ENCODE measurements around the gene NFIB. TPM values are rescaled to one million over a fixed set of nuclear protein-coding genes. Genes with fewer than 3 reads are reported as not detected.
A peak's percentile ranks its signal among the peaks of the same experiment; 100 is the strongest.

NFIB gene
- polyA plus RNA-seq, 1 donor (not counting 4 experiments of a cell fraction or from before 2014, with no cell fraction given): 8.9 TPM

- peaks cover 0 to 2% of the 10 kb centered on the region in 2 experiments for H3K36me3 ChIP-seq (ENCODE audit: control insufficient read depth in 2 of 2, extremely low read depth in 1 of 2, insufficient read depth in 2 of 2, low read length in 2 of 2)
- no peaks in the 10 kb centered on the region for H3K27me3 ChIP-seq (ENCODE audit: control insufficient read depth, extremely low read depth, insufficient read depth, low read length)
- peaks cover 4% of the 10 kb centered on the region for H3K9me1 ChIP-seq (ENCODE audit: control insufficient read depth, extremely low read depth, insufficient read depth, low read length)
- peaks cover 32% of the 10 kb centered on the region for H3K79me2 ChIP-seq (ENCODE audit: control insufficient read depth, insufficient read depth, low read length)
- FAIRE-seq: peak; percentile 70
- no peaks in the 10 kb centered on the region for H3K9me3 ChIP-seq (ENCODE audit: control insufficient read depth, low read depth, low read length)
- no peak overlapping the region for H2AFZ ChIP-seq (ENCODE audit: control insufficient read depth, low read length)
- no peak overlapping the region for H3K4me3 ChIP-seq (ENCODE audit: control insufficient read depth in 2 of 3, extremely low read depth in 1 of 3, insufficient read depth in 2 of 3, low read depth in 1 of 3, low read length in 3 of 3)
- peak overlapping the region; percentile 28 for H3K27ac ChIP-seq (ENCODE audit: control insufficient read depth, insufficient read depth, low read length)
- peaks cover 47% of the 10 kb centered on the region for H3K4me1 ChIP-seq (ENCODE audit: control insufficient read depth, extremely low read depth, insufficient read depth, low read length)
- dilution Hi-C loops (cut with MboI; ENCODE audit: extremely low pct_ligation_motif_present, low sequenced_read_pairs): no loop called here
- peaks cover 9% of the 10 kb centered on the region for H4K20me1 ChIP-seq (ENCODE audit: control insufficient read depth, extremely low read depth, insufficient read depth, low read length)
- no peak for DNase-seq (ENCODE audit: low read depth, low spot score)
- peak overlapping the region; percentile 55 for H3K4me2 ChIP-seq (ENCODE audit: control insufficient read depth, extremely low read depth, insufficient read depth, low read depth, low read length)
- H3K9ac ChIP-seq (ENCODE audit: control insufficient read depth, extremely low read depth, insufficient read depth, low read length): no peak overlapping the region
- TF ChIP-seq EZH2 (IDR thresholded peaks at IDR 0.05; ENCODE audit: low read length) (no peak), CTCF (optimal IDR thresholded peaks at IDR 0.05 in 1 of 3, IDR thresholded peaks at IDR 0.05 in 1 of 3, conservative IDR thresholded peaks at IDR 0.05 in 1 of 3; ENCODE audit: extremely low read depth in 1 of 3, insufficient read depth in 2 of 3, low read length in 3 of 3) (no peak)
These were observed 55.2 kb downstream of the NFIB start for GRCh38 chr9:14258660-14259239.

GRCh38 chr9:14258156-14258555 lies 55.8 kb downstream of the NFIB start:
- H3K9me1 ChIP-seq (ENCODE audit: control insufficient read depth, extremely low read depth, insufficient read depth, low read length): peaks cover 4% of the 10 kb centered on the region
- H3K36me3 ChIP-seq (ENCODE audit: control insufficient read depth in 2 of 2, extremely low read depth in 1 of 2, insufficient read depth in 2 of 2, low read length in 2 of 2): peaks cover 0 to 2% of the 10 kb centered on the region in 2 experiments
- no peaks in the 10 kb centered on the region for H3K9me3 ChIP-seq (ENCODE audit: control insufficient read depth, low read depth, low read length)
- no peak overlapping the region for H2AFZ ChIP-seq (ENCODE audit: control insufficient read depth, low read length)
- no peak overlapping the region for H3K4me3 ChIP-seq (ENCODE audit: control insufficient read depth in 2 of 3, extremely low read depth in 1 of 3, insufficient read depth in 2 of 3, low read depth in 1 of 3, low read length in 3 of 3)
- H3K9ac ChIP-seq (ENCODE audit: control insufficient read depth, extremely low read depth, insufficient read depth, low read length): no peak overlapping the region
- no peaks in the 10 kb centered on the region for H3K27me3 ChIP-seq (ENCODE audit: control insufficient read depth, extremely low read depth, insufficient read depth, low read length)
- peaks cover 43% of the 10 kb centered on the region for H3K4me1 ChIP-seq (ENCODE audit: control insufficient read depth, extremely low read depth, insufficient read depth, low read length)
- TF ChIP-seq CTCF (optimal IDR thresholded peaks at IDR 0.05 in 1 of 3, IDR thresholded peaks at IDR 0.05 in 1 of 3, conservative IDR thresholded peaks at IDR 0.05 in 1 of 3; ENCODE audit: extremely low read depth in 1 of 3, insufficient read depth in 2 of 3, low read length in 3 of 3) (no peak), EZH2 (IDR thresholded peaks at IDR 0.05; ENCODE audit: low read length) (no peak)
- H3K4me2 ChIP-seq (ENCODE audit: control insufficient read depth, extremely low read depth, insufficient read depth, low read depth, low read length): no peak overlapping the region
- dilution Hi-C loops (cut with MboI; ENCODE audit: extremely low pct_ligation_motif_present, low sequenced_read_pairs): no loop called here
- peaks cover 30% of the 10 kb centered on the region for H3K79me2 ChIP-seq (ENCODE audit: control insufficient read depth, insufficient read depth, low read length)
- no peak for FAIRE-seq
- peaks cover 9% of the 10 kb centered on the region for H4K20me1 ChIP-seq (ENCODE audit: control insufficient read depth, extremely low read depth, insufficient read depth, low read length)
- no peak overlapping the region for H3K27ac ChIP-seq (ENCODE audit: control insufficient read depth, insufficient read depth, low read length)
- no peak for DNase-seq (ENCODE audit: low read depth, low spot score)

All from keratinocyte (primary cell).